ENCODE measurements around the gene PSMB9. TPM values are rescaled to one million over a fixed set of nuclear protein-coding genes. Genes with fewer than 3 reads are reported as not detected.
A peak's percentile ranks its signal among the peaks of the same experiment; 100 is the strongest.

The PSMB9 gene
- total and polyA plus RNA-seq, 9 of the 15 experiments (the other 6 are each of a cell fraction or from before 2014, with no cell fraction given) = 1.1 to 3.7 (median 2.4) TPM

DNA sequence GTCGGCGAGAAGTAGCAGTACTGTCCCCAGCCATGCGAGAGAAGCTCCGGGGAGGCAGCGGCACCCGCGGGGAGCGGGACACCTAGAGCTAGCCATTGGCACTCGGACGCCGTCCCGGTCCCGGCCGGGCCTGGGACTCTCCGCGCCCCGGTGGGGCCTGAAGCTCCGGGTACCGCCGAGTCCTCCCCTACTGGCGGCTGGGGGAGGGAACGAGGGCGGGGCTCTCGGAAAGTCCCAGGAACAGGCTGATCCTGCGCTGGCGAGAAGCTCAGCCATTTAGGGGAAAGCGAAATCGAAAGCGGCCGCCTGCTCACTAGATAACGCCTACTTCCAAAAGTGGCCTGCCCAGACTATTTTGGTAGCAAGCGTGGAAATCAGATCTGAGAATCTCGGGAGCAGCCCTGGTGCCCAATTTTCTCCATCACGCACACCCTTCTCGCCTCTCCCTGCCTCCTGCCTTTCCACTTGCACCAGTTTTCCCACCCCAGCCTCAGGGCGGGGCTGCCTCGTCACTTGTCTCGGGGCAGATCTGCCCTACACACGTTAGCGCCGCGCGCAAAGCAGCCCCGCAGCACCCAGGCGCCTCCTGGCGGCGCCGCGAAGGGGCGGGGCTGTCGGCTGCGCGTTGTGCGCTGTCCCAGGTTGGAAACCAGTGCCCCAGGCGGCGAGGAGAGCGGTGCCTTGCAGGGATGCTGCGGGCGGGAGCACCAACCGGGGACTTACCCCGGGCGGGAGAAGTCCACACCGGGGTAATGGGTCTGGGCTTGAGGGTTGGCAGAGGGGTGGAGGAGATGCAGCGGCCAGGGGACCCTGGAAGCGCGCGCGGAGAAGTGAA, at the start of gene PSMB9, which contains the start of gene TAP1 (continued):
- TF ChIP-seq, protein P1, sequence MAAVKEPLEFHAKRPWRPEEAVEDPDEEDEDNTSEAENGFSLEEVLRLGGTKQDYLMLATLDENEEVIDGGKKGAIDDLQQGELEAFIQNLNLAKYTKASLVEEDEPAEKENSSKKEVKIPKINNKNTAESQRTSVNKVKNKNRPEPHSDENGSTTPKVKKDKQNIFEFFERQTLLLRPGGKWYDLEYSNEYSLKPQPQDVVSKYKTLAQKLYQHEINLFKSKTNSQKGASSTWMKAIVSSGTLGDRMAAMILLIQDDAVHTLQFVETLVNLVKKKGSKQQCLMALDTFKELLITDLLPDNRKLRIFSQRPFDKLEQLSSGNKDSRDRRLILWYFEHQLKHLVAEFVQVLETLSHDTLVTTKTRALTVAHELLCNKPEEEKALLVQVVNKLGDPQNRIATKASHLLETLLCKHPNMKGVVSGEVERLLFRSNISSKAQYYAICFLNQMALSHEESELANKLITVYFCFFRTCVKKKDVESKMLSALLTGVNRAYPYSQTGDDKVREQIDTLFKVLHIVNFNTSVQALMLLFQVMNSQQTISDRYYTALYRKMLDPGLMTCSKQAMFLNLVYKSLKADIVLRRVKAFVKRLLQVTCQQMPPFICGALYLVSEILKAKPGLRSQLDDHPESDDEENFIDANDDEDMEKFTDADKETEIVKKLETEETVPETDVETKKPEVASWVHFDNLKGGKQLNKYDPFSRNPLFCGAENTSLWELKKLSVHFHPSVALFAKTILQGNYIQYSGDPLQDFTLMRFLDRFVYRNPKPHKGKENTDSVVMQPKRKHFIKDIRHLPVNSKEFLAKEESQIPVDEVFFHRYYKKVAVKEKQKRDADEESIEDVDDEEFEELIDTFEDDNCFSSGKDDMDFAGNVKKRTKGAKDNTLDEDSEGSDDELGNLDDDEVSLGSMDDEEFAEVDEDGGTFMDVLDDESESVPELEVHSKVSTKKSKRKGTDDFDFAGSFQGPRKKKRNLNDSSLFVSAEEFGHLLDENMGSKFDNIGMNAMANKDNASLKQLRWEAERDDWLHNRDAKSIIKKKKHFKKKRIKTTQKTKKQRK (IDR thresholded peaks at IDR 0.05; ENCODE audit: borderline replicate concordance, low read depth, low read length) = no peak
- no peak for TF ChIP-seq ELF4 (CRISPR knock-in tag; IDR thresholded peaks at IDR 0.05)
- peak; percentile 48; the same call in 1 of the 2 replicates for TF ChIP-seq FOSL1 (tag; conservative IDR thresholded peaks at IDR 0.05)
- 0 out of 2 replicates have a peak, but pooled peaks have one; percentile 46 for TF ChIP-seq THAP12 (CRISPR knock-in tag; IDR thresholded peaks at IDR 0.05)
- no peak for TF ChIP-seq CC2D1A (IDR thresholded peaks at IDR 0.05)
- TF ChIP-seq ASH1L (IDR thresholded peaks at IDR 0.05; ENCODE audit: borderline replicate concordance, low read depth, partially characterized antibody) = no peak
- peak; percentile 87 for TF ChIP-seq HNRNPLL (IDR thresholded peaks at IDR 0.05; ENCODE audit: low read depth, low read length, poor library complexity, severe bottlenecking)
- TF ChIP-seq RFX7 (CRISPR knock-in tag; IDR thresholded peaks at IDR 0.05) = no peak
- TF ChIP-seq RCOR1 (IDR thresholded peaks at IDR 0.05; ENCODE audit: borderline replicate concordance in 1 of 2, low read depth in 2 of 2, low read length in 2 of 2) = peak in 1 of 2 experiments; percentile 85; a peak in 3 of 4 replicates
- peak; percentile 97 for TF ChIP-seq IRF1 (CRISPR knock-in tag; IDR thresholded peaks at IDR 0.05; ENCODE audit: borderline replicate concordance)
- no peak for TF ChIP-seq BRD9 (IDR thresholded peaks at IDR 0.05; ENCODE audit: low read depth, partially characterized antibody)
- TF ChIP-seq, protein P2, sequence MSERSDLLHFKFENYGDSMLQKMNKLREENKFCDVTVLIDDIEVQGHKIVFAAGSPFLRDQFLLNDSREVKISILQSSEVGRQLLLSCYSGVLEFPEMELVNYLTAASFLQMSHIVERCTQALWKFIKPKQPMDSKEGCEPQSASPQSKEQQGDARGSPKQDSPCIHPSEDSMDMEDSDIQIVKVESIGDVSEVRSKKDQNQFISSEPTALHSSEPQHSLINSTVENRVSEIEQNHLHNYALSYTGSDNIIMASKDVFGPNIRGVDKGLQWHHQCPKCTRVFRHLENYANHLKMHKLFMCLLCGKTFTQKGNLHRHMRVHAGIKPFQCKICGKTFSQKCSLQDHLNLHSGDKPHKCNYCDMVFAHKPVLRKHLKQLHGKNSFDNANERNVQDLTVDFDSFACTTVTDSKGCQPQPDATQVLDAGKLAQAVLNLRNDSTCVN (CRISPR knock-in tag; IDR thresholded peaks at IDR 0.05) = 0 out of 2 replicates have a peak, but pooled peaks have one; percentile 2
- TF ChIP-seq SMAD4 (CRISPR knock-in tag; conservative IDR thresholded peaks at IDR 0.05) = peak; percentile 85
- no peak for TF ChIP-seq NELFE (IDR thresholded peaks at IDR 0.05; ENCODE audit: insufficient read depth, insufficient read length)
- TF ChIP-seq RBM39 (optimal IDR thresholded peaks at IDR 0.05; ENCODE audit: low read depth, low read length) = no peak
- peak; percentile 62; the same call in 1 of the 2 replicates for TF ChIP-seq ARID1B (IDR thresholded peaks at IDR 0.05)
- no peak for TF ChIP-seq ZFP30 (CRISPR knock-in tag; IDR thresholded peaks at IDR 0.05; ENCODE audit: borderline replicate concordance)
- TF ChIP-seq NONO (IDR thresholded peaks at IDR 0.05; ENCODE audit: low read depth in 2 of 2, low read length in 1 of 2) = peak in 1 of 2 experiments; percentile 73; a peak in 1 of 4 replicates
- peak; percentile 28; the same call in 1 of the 2 replicates for TF ChIP-seq C11orf30 (IDR thresholded peaks at IDR 0.05; ENCODE audit: low read depth)

Measured in K562 (cell line).